SK-N-MC (cell line): ENCODE data around the gene EML2.

Source experiments
- EZH2 ChIP-seq: fragments of 200-600 bp; sonication (generic); IDR thresholded peaks from one replicate; pipeline ENCODE4 v1.6.1; 2017; ENCODE audit warnings: antibody characterized with exemption
- FOXP2 ChIP-seq: optimal IDR thresholded peaks from 2 replicates; pipeline ENCODE3; 2011; ENCODE audit warnings: mild to moderate bottlenecking, moderate library complexity; ENCODE audit not compliant: insufficient read depth; ENCODE audit errors: extremely low read length, control extremely low read depth
- POLR2AphosphoS5 ChIP-seq: IDR thresholded peaks from 2 replicates; pipeline ENCODE4 v1.6.1; 2012; ENCODE audit warnings: mild to moderate bottlenecking, low read depth, low read length, borderline replicate concordance

DNA sequence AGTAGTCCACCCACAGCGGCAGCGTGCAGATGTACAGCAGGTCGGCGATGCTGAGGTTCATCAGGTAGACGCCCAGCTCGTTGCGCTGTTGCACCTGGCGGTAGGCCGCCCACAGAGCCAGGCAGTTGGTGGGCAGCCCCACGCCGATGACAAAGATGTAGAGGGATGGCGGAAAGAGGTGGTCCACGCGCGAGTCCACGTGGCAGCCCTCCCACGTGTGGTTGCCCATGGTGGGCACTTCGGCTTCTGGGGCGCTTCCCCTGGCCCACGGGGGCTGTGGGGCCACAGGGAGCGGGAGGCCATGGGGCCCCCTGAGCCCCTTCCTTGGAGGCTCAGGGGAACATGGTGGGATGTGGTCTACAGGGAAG, 47.6 kb downstream of the EML2 start:
- TF ChIP-seq POLR2AphosphoS5 = no peak
- TF ChIP-seq FOXP2 = no peak
- TF ChIP-seq EZH2 = no peak
